ENCODE data around the gene FPGS.
A peak's percentile ranks its signal among the peaks of the same experiment; 100 is the strongest.
"Not testable (repeated sequence)": the region's sequence is repeated elsewhere in the genome, so short reads cannot be mapped to it uniquely, and the experiment has no call there.

The FPGS gene

DNA sequence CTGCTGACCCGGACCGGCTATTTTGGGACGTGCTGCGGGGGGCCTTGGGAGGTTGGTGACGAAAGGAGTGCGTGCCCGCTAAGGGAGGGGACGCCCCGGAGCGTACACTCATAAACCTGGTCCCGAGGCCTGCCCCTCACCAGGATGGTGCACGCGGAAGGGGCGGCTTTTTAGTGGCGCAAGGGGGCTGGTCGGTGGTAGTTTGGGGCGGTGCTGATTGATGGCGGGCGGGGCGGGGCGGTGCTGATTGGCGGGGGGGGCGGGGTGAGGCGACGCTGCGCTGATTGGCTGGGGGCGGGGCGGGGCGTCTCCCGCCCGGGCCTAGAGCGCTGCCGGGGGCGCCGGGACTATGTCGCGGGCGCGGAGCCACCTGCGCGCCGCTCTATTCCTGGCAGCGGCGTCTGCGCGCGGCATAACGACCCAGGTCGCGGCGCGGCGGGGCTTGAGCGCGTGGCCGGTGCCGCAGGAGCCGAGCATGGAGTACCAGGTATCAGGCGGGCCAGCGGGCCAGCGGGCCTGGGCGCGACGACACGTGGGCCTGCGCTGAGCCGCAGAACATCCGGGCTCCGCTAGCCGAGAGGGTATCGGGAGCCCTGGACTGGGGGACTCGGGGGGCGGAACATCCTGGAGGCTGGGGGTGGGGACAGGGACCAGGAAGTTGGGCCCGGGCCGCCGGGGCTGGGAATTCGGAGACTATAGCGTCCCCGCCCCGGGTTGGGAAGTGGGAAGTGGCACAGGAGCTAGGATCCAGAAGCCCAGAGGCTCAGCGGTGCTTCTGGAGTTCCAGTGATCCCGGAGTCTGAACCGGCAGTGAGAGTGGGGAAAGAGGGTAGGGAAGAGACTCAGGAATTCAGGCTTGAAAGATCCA is at the start of gene FPGS:
TSS of gene FPGS (plus strand) at position 307 of the 868 bp plus-strand sequence. CDS start at position 350, 43 bp downstream.
- DNase-seq (ENCODE audit: low read depth, low spot score) = no peak

GRCh38 chr9:127753148-127753547 is 49.5 kb upstream of the FPGS start:
- DNase-seq (ENCODE audit: low read depth, low spot score) = no peak

GRCh38 chr9:127753622-127754021 is 49.1 kb upstream of the FPGS start:
- DNase-seq (ENCODE audit: low read depth, low spot score) = no peak

DNA sequence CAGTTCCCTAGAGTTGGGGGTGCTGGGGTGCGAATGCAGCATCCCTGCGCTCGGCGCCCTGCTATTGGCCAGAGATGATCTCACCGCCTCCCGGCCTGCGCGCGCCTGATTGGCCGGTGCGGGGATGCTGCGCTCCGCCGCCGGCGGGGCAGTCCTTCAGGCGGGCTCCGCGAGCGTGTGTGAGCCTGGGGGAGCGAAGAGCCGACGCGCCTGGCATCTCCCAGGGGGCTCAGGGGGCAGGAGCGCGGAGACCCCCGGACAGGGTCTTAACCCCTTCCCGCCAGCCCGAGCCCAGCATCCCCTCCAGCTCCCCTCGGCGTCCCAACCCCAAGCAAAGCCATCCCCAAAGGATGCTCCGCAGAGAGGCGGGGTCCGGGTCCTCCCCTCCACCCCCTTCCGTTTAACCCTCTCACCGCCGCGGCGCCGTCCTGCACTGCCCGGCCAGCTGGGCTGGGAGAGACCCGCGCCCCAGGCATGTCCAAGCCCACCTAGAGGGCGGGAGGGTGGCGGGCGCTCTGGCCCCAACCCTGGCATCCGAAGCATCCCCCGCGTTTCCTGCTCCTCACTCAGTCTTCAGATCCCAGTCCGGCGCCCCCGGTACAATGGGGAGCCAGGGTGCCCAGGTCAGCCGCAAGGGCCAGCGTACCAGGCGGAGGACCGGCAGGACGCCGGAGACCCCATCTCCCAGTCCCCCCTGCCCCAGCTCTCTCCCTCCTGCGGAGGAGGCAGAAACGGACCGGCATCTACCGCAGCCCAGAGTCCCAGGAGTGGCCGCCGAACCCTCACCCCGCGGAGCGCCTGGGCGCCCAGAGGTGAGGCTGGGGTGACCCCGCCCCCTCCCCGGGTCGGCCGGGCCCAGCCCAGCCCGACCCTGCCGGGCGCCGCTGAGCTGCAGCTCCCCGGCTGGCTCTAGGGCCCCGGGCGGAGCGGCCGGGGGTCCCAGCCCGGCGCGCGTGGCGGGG is 48.3 kb upstream of the FPGS start:
- DNase-seq (ENCODE audit: low read depth, low spot score) = no peak

- DNase-seq (ENCODE audit: low read depth, low spot score) = no peak
Observed at GRCh38 chr9:127755061-127756060, 47.3 kb upstream of the FPGS start.

DNA sequence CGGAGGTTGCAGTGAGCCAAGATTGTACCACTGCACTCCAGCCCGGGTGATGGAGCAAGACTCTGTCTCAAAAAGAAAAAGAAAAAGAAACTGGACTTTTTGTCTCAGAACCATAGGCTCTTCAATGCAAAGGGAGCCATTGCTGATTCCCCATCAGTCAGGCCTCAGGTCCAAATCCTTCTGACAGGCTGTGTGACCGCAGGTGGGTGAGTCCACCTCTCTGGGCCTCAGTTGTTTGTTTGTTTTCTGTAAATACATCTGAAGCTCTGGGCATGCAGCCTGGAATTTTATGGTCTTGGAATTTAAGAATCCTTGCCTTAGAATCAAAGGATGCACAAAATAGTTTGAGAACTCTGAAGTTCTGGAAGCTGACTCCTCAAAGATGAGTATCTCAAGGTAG is 46.4 kb upstream of the FPGS start:
- DNase-seq (ENCODE audit: low read depth, low spot score) = no peak

DNA sequence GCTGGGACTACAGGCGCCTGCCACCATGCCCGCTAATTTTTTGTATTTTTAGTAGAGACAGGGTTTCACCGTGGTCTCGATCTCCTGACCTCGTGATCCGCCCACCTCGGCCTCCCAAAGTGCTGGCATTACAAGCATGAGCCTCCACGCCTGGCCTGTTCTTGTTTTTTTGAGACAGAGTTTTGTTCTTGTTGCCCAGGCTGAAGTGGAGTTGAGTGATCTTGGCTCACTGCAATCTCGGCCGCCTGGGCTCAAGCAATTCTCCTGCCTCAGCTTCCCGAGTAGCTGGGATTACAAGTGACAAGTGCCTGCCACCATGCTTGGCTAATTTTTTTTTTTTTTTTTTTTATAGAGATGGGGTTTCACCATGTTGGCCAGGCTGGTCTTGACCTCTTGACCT is 45.9 kb upstream of the FPGS start:
- DNase-seq (ENCODE audit: low read depth, low spot score) = not testable (repeated sequence)

- no peak for DNase-seq (ENCODE audit: low read depth, low spot score)
Observed at GRCh38 chr9:127758843-127759242, 43.8 kb upstream of the FPGS start.

- DNase-seq (ENCODE audit: low read depth, low spot score) = no peak
Observed at GRCh38 chr9:127761061-127761460, 41.6 kb upstream of the FPGS start.

DNA sequence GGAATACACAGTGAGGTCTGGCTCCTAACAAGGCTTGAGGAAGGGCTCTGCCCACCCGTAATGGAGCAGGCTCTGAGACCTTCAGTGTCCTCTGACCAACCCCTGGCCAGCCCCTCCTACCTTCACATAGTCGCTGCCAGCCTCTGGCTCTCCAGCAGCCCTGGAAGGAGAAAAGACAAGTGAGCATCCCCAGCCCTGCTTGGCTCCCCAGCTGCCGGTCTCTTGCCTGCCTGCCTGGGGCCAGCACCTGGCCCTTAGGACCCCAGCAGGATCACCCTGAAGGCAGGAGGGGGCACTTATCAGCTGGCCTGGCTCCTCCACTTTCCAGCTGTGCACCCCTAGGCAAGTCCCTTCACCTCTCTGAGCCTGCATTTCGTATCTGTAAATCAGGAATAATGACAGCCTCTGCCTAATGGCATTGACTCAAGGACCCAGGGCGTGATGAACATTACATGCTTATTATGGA is 41.2 kb upstream of the FPGS start:
- no peak for DNase-seq (ENCODE audit: low read depth, low spot score)

DNA sequence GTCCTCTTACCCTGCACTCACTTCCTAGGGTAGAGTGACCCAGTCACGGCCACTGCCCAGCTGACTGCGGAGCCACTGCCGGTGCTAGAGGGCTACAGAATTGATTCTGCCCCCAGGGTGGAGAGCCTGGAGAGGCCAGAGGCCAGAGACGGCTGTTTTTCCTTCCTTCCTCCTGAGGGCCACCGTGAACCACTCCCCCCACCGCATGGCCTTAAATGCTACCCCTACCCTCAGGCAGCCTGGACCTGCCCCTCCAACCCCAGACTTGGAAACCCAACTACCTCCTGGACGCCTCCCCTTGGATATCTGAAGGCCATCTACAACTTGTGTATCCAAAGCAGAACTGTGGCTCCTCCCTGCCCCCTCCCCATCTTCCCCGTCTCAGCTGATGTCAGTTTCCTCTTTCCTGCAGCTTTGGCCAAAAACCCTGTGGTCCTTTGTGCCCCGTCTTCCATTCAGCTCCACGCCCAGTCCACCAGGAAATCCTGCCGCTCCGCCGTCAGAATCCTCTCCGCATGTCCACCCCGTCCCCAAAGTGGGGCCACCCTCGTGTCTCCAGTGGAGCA is 40.5 kb upstream of the FPGS start:
- DNase-seq (ENCODE audit: low read depth, low spot score) = no peak

DNA sequence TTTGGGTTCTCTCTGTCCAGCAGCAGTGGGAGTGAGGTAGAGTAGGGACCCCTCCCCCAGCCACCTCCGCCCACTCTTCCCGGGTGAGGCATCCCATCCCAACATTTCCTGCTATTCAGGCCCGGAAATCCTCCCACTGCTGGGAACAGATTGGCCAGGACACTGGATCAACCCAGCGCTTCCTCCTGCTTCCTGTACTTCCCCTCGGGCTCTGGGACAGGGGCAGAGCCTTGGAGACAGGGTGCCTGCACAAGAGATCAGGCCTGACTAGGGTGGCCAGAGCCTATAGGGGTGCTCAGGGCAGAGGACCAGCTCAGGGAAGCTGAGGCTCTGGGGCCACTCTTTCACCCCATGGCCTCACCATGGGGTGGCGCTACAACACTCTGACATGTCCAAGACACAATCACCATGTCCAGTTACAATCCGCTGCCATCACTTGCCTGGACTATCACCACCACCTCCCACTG is 38.7 kb upstream of the FPGS start:
- DNase-seq (ENCODE audit: low read depth, low spot score) = no peak

DNA sequence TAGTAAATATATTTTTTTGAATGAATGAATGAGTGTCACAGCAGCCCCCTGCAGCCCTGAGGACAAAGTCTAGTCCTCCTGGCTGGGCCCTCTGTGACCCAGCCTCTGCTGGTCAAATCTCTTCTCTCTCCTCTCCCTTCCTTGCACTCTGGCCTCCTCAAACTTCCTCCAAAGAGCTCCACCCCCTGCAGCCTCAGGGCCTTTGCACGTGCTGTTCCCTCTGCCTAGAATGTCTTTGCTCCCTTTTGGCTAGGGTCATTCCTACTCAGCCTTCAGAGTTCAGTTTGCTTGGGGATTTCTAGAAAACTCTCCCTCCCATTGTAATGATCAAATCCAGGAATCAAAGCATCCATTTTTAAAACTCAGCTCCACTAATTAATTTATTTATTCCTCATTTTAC is 37.3 kb upstream of the FPGS start:
- DNase-seq (ENCODE audit: low read depth, low spot score) = no peak

DNA sequence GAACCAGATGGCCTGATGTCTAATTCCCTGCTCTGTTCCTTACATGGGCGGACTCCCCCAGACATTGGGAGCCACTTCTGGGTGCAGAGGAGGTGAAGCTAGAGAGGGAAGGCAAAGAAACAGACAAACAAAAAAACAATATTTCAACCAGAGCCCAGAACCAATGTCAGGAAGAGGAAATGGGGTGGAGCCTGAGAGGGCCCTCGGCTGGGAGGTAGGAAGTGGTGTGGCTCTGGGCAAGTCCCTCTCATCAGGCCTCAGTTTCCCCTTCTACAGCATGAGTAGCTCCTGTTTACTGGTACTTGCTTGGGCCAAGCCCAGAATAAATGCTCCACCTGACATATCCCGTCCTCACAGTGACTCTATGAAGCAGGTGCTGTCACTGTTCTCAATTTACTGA is 35.3 kb upstream of the FPGS start:
- no peak for DNase-seq (ENCODE audit: low read depth, low spot score)

DNA sequence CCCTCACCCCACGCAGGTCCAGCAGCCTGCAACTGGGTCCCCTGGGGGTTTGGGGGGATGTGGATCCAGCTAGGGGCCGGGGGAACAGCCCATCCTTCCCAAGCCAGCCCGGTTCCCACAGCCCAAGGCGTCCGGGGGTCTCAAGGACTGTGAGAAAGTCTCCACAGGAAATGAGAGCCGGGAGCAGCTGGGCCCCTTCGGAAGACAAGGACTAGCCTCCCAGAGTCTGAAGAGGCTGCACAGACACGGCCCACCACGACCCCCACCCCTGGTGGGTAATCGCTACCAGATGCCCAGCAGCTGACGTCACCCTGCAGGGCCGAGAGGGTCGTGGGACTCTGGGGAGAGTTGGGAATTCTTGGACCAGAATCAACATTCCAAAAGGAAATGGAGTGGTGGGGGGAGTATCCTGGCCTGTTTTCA is 34.8 kb upstream of the FPGS start:
- no peak for DNase-seq (ENCODE audit: low read depth, low spot score)

- no peak for DNase-seq (ENCODE audit: low read depth, low spot score)
Observed at GRCh38 chr9:127768698-127769097, 34.0 kb upstream of the FPGS start.

- DNase-seq (ENCODE audit: low read depth, low spot score) = no peak
Observed at GRCh38 chr9:127769101-127769500, 33.6 kb upstream of the FPGS start.

DNA sequence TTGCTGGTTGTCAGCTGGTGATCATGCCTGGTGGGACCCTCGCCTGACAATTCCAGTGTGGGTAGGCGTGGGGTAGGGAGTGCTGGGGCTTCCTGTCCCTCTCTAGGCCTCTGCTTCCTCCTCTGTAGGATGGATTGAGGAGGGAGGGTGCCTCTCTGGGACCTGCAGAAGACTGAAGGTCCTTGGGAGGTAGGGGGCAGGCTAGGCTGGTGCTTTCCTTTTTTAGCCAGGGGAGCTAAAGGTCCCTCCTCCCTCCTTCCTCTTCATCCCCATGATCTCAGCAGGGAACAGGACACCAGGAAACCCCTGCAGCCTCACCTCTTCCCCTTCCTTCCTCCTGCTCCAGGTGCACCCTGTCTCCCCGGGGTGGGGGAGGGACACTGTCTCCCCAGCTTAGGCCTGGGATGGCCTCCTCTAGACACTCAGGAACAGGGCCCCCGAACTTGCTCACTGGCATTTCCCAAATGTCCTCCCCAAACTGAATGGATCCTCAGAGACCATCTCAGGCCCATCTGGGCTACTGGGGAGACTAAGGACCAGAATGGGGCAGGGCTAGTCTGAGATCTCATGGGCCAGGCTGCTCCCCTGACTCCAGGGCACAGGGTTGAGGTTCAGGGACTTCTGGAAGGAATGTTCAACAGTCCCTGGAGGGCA is 32.6 kb upstream of the FPGS start:
- no peak for DNase-seq (ENCODE audit: low read depth, low spot score)

DNA sequence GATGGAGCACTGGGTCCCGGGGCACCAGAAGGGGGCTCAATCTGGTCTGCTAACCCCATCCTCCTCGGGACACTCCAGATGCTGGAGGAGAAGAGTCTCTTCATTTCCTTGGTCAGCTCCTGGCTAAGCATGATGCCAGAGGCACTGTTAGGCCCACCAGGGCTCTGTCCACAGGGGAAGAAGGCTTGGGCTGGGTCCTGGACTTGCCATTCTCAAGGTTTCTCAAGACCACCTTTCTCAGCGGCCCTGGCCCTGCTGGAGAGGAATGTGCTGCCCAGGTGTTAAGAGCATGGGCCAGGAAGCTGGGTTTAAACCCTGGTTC is 32.1 kb upstream of the FPGS start:
- DNase-seq (ENCODE audit: low read depth, low spot score) = no peak

DNA sequence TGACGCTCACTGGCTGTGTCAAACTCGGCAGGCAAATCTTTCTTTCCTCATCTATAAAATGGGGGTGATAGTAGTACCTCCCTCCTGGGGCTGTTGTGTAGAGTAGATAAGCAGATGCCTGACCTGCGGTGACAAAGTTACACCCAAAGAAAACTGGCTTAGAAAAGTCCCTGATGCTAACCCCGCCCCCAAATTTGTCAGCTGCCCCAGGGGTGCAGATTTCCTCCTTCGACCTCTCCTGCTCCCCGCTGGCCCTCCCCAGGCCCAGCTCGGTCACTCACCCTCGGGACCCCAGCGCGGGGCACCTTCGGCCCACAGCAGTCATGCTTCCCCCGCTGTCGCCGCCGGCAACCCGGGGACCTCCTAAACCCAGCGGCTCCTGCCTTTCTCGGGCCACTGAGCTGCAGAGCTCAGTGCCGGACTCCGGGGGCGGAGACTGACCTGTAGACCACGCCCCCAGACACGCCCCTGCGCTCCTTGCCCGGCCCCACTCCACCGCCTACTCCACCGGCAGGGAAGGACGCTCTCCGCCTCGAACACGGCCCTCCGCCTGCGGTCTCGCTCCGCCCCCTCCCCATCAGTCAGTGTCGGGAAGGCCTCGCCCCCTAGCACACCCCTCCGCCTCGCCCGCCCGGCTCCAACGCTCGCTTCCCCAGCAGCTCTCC is 31.6 kb upstream of the FPGS start:
- DNase-seq (ENCODE audit: low read depth, low spot score) = peak; percentile 93
